ENCODE results near the gene SMURF2. TPM values are rescaled to one million over a fixed set of nuclear protein-coding genes. Genes with fewer than 3 reads are reported as not detected.

Gene SMURF2
- total and polyA plus RNA-seq, 9 of the 15 experiments (the other 6 are each of a cell fraction or from before 2014, with no cell fraction given), result 3.8 to 22.0 (median 14.8) TPM

DNA sequence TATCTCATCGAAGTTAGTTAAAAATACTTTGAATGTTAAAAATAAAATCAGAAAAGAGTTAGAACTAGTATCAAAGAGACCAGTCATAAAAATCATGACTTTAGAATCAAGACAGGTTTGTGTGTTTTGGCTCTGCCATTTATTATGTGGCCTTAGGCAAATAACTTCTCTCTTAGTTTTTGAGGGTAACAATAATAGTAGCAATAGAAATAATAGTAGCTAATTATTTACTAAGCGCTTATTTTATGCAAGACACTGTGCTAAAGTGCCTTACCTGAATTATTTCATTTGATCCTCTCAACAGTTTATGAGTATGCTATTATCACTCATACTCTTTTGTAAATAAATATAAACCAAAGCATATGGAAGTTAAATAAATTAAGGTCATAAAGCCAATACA is 77.0 kb downstream of the SMURF2 start:
- Histone ChIP-seq H2AFZ (ENCODE audit: low read depth, low read length) (no peak overlapping the region), H3K27me3 (ENCODE audit: control insufficient read depth in 2 of 2, insufficient read depth in 2 of 2, low read length in 2 of 2) (no peaks in the 10 kb centered on the region), H3K9me3 (replicated peaks; ENCODE audit: control insufficient read depth, insufficient read depth, low read depth, low read length) (no peaks in the 10 kb centered on the region), H3K9ac (ENCODE audit: insufficient read depth in 1 of 2, low read depth in 2 of 2, low read length in 2 of 2) (no peak overlapping the region), H4K20me1 (replicated peaks; ENCODE audit: control insufficient read depth, insufficient read depth, low read length) (no peaks in the 10 kb centered on the region), H3K4me2 (ENCODE audit: insufficient read depth, low read length) (no peak overlapping the region), H3K4me3 (no peak overlapping the region), H3K27ac (ENCODE audit: extremely low read depth, low read depth, low read length) (no peak overlapping the region), H3K9me1 (ENCODE audit: control insufficient read depth, insufficient read depth, low read length) (no peaks in the 10 kb centered on the region), H3K4me1 (replicated peaks in 1 of 2; ENCODE audit: control insufficient read depth in 2 of 2, insufficient read depth in 2 of 2, low read length in 2 of 2) (no peaks in the 10 kb centered on the region), H3K36me3 (ENCODE audit: control insufficient read depth, insufficient read depth, low read length) (peaks cover 24% of the 10 kb centered on the region; the same call in 2 of the 3 replicates), H3K79me2 (ENCODE audit: control insufficient read depth, insufficient read depth, low read length) (no peaks in the 10 kb centered on the region)
- DNase-seq (ENCODE audit: extremely low read depth in 1 of 4, low spot score in 3 of 4), result no peak
- WGBS (ENCODE audit: insufficient coverage, low coverage, missing lambda C conversion rate), result 87% methylated on average over 2 of the region's 2 CpGs
- intact Hi-C loops (cut with micrococcal nuclease) (no loop called here), in situ Hi-C loops (cut with MboI) (no loop called here)
- CTCF ChIA-PET (ENCODE audit: low intra/inter-chr PET ratio), result no interaction called here
- ATAC-seq, result no peak
- FAIRE-seq, result no peak
- TF ChIP-seq ZEB2 (IDR thresholded peaks at IDR 0.05) (no peak), EGR1 (conservative IDR thresholded peaks at IDR 0.05) (no peak), EWSR1 (IDR thresholded peaks at IDR 0.05; ENCODE audit: borderline replicate concordance, low read depth, partially characterized antibody) (no peak), KHSRP (IDR thresholded peaks at IDR 0.05) (no peak), ETV5 (CRISPR knock-in tag; IDR thresholded peaks at IDR 0.05; ENCODE audit: low read depth) (no peak), SMAD2 (IDR thresholded peaks at IDR 0.05; ENCODE audit: low read depth, low read length) (no peak), ZNF586 (CRISPR knock-in tag; conservative IDR thresholded peaks at IDR 0.05) (no peak), KLF13 (tag; IDR thresholded peaks at IDR 0.05; ENCODE audit: borderline replicate concordance, low read depth) (no peak)
- TF ChIP-seq, protein P1, sequence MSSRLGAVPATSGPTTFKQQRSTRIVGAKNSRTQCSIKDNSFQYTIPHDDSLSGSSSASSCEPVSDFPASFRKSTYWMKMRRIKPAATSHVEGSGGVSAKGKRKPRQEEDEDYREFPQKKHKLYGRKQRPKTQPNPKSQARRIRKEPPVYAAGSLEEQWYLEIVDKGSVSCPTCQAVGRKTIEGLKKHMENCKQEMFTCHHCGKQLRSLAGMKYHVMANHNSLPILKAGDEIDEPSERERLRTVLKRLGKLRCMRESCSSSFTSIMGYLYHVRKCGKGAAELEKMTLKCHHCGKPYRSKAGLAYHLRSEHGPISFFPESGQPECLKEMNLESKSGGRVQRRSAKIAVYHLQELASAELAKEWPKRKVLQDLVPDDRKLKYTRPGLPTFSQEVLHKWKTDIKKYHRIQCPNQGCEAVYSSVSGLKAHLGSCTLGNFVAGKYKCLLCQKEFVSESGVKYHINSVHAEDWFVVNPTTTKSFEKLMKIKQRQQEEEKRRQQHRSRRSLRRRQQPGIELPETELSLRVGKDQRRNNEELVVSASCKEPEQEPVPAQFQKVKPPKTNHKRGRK (tag; IDR thresholded peaks at IDR 0.05), result no peak
- TF ChIP-seq, protein P2, sequence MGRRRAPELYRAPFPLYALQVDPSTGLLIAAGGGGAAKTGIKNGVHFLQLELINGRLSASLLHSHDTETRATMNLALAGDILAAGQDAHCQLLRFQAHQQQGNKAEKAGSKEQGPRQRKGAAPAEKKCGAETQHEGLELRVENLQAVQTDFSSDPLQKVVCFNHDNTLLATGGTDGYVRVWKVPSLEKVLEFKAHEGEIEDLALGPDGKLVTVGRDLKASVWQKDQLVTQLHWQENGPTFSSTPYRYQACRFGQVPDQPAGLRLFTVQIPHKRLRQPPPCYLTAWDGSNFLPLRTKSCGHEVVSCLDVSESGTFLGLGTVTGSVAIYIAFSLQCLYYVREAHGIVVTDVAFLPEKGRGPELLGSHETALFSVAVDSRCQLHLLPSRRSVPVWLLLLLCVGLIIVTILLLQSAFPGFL (CRISPR knock-in tag; IDR thresholded peaks at IDR 0.05), result no peak
- POLR2A ChIA-PET, result interaction anchor here (0.9 to 1.1 kb wide), 2 partner anchors 10 to 19 kb away, joined by 3 read pairs; no protein-coding TSS in a partner anchor
- no TSS peak for BruUV-seq (replicated peaks)

All from K562 (cell line).